8988T (cell line): ENCODE measurements around the gene CERK.

Source experiments
- DNase-seq: peaks from one replicate; pipeline ENCODE4 v3.0.0; 2011

CERK gene

DNA sequence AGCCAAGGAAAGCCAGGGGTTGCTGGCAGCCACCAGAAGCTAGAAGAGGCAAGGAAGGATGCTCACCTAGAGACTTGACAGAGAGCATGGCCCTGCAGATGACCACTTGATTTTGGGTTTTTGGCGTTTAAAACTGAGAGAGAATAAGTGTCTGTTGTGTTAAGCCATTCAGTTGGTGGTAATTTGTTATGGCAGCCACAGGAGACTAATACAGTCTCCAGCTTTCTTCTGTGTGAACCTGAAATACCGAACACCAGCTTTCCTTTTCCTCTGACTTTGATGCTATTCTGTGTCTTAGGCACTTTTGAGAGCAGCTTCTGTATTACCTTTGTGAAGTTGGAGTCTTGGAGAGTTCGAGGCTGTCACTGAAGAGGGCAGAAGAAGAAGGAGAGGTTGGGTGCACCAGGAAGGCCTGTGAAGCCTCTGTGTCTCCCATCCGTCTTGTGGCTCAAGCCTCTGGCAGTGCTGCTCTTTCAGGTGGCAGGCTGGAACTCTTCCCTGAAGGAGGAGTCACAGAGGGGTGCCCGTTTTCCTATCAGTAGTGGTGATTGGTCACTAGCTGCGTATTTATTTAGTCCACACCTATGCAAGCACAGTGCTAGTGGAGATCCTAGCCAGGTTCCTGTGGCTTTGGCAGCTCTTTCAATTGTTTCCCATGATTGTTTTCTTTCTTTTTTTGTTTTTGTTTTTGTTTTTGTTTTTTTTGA, 26.9 kb upstream of the CERK start:
- no peak for DNase-seq

DNA sequence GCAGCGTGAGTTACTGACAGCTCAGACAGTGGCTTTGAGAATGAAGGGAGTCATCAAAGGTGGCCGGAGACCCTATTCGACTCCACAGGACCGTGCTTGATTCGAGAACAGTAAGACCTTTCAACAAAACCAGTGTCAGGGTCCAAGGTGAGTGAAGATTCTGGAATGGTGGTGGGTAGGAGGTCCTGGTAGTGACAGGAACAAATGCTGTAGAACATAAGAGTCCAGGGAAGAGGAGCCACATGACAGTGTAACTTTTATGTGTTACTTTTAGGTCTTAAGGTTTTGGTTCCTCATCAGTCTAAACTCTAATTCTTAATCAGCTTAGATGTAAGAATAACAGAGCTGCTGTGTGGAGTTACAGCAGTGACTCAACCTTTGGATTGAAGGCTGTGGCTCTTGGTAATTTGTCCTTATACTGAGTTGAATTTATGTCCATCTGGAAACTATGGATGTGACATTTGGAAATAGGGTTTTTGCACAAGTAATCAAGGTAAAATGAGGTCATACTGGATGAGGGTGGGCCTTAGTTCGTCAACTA, 26.2 kb upstream of the CERK start:
- DNase-seq: no peak

DNA sequence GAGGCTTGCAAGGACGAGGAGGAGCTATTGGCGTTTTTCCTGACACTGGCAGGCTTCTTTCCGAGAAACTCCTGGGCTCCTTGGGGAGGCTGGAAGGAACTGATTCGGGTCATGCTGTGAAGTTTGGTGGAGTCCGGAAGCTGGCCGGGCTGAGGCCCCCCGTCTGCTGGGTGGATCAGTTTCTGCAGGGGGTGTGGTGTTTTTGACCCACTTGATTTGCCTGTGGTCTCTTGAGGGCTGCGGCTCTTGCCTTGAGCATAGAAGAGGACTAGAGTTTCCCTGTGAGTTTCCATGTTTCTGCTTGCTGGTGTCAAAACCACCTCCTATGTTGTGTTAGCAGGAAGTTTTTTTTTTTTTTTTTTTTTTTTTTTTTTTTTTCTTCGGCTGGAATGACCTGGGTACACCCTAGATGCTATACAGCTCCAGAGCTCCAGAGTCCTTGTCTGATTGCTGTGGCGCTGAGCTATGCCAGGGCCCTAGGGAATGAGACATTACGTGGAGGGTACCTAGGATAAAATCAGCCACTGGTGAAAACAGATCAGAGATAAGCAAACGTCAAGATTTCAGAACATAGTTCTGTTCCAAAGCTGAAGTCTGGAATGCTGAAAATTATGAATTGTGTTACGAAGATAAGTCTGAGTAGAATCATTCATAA, 25.1 kb upstream of the CERK start:
- DNase-seq: no peak

DNA sequence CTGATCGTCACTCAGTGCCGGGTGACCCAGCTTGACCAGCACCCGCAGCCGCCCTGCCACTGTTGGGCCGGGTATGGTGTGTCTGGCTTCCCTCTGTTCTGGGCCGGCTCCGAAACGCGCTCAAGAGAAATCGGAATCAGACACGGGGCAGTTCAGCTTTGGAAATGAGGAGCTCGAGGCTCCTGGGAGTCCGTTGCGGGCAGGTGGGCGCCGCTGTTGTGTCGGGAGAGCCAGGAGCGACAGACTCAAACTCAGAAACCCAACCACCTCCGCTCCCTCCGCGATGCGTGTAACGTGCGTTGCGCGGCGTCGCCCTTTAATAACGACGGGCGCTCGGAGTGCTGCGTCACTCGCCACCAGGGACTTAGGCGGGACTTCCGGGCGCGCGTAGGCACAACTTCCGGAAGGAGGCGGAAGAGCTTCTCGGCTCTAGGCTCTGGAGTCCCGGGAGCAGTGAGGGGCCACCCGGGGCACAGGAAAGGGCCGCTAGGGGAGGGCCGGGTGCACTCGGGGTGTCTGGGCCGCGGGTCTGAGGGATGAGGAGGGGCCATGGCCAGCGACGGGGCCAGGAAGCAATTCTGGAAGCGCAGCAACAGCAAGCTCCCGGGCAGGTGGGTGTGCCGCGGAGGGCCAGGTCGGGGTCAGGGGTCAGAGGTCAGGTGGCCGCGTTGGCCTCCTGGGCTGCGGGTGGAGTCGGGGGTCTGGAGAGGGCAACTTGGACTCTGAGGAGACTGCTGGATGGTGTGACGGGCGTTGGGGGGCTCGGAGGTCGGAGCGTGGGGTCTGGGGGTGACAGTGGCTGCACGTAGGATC, 24.4 kb upstream of the CERK start, which contains the start of gene TBC1D22A:
TBC1D22A (plus strand) TSS at position 413 of the 813 bp plus-strand sequence; CDS start at position 550, 137 bp downstream.
- DNase-seq: peak; percentile 87

DNA sequence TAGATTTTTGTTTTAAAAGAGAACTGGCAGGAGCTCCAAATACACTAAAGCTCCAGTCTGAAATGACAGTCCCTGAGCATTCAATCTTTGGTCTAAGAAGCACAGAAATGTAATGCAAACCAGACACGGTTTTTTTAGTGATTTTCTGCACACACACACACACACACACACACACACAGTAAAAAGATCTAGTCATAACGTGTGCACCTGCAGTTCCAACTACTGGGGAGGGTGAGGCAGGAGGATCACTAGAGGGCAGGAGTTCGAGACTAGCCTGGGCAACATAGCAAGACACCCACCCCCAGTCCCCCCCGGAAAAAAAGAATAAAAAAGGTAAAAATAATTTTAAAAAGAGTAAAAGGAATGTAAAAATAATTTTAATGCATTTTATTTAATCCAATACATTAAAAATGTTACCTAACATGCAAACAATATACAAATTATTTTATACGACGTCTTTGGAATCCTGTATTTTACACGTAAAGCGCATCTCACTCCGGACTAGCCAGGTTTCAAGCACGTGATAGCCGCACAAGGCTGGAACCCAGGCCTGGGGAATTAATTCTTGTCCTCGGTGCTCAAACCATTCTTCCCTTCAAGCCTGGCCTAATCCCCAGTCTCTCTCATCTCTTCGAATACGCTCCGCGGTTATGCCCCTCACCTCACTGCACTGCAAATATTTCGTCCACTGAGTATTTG, 23.6 kb upstream of the CERK start:
- DNase-seq: no peak

DNA sequence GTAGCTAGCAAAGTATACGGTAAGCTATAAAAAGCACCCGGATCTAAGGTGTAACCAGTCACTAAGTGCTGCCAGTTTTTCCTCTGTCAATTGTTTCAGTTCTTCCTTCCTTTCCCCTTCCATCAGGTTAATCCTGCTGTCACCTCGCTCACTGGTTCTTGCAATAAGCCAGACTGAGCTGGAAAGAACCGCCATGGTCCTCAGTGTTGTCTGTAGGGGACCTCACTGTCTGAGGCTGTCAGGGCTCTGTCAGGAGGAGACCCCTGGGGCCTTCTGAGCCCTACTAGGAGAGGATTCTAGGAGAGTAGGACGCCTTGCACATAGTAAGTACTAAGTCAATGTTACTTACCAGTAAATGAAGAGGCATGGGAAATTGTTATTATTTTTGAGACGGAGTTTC, 23.0 kb upstream of the CERK start:
- DNase-seq: no peak

DNA sequence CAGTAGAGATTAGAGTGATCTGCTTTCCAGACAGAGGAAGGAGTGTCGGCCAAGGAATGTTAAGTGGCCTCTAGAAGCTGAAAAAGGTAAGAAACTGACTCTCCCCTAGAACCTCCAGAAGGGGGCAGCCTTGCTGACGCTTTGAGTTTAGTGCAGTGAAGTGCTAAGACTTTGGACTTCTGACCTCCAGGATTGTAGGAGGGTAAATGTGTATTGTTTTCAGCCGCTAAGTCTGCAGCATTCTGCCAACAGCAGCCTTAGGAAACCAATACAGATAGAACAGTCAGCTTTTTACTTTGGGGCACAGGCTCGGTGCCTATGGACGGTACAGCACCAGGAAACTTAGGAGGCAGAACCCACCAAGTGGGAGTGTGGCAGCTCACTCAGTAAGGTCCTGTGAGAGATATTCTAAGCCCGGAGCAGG, 20.8 kb upstream of the CERK start:
- peak; percentile 32 for DNase-seq

DNA sequence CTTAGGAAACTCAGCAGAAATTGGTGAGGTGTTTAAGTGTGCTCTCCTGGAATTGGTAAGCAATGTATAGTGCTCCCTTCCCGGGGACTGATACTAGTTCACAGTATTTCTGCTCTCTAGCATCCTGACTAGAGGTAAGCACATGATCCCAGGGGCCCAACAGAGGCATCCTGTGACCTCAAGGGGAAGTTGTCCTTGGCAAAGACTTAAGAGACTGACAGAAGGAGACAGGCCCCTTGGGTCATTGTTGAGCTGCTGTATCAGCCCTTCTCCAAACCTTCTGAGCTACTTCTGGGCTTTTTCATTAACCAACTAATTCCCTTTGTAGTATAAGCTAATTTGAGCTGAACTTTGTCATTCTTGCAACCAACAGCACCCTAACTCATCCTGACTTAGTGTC, 20.1 kb upstream of the CERK start:
- DNase-seq: no peak

DNA sequence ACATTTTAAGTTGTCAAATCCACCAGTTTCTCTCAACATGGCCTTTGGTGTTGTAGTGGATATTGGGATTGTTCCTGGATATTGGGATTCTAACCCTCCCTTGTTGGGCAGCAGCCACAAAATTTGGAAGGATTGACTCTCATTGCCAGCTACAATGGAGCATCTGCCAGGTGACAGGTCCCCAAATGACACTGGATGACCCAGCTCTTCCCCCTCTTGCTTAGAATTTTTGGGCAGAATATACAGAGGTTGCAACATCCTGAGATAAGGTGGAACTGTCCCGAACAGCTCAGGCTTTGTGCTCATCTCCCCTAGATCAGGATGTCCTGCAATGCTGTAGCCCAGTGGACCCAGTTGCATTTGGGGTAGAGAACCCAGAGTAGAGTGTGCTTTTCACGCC, 19.1 kb upstream of the CERK start:
- DNase-seq: no peak

DNA sequence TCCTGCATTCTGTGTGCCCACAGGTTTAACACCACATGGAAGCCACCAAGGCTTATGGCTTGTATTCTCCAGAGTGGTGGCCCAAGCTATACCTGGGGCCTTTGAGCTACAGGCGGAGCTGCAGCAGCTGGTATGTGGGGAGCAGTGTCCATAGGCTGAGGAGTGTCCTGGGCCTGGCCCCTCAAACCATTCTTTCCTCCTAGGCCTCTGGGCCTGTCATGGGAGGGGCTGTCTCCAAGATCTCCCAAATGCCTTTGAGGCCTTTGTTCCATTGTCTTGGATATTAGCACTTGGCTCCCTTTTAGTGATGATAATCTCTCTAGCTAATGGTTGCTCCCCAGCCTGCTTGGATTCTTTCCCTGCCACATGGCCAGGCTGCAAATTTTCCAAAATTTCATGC, 18.0 kb upstream of the CERK start:
- no peak for DNase-seq

DNA sequence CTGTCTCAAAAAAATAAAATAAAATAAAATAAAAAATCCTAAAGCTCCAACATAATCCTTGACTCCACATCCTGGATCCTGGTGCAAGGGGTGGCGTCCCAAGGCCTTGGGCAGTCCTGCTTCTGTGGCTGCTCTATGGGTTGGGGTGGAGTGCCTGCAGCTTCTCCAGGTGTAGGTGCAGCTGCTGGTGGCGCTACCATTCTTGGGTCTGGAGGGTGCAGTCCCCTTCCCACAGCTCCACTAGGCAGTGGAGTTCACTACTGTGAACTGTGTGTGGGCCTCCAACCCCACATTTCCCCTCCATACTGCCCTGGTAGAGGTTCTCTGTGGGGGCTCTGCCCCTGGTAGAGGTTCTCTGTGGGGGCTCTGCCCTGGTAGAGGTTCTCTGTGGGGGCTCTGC, 17.5 kb upstream of the CERK start:
- DNase-seq: no peak

DNA sequence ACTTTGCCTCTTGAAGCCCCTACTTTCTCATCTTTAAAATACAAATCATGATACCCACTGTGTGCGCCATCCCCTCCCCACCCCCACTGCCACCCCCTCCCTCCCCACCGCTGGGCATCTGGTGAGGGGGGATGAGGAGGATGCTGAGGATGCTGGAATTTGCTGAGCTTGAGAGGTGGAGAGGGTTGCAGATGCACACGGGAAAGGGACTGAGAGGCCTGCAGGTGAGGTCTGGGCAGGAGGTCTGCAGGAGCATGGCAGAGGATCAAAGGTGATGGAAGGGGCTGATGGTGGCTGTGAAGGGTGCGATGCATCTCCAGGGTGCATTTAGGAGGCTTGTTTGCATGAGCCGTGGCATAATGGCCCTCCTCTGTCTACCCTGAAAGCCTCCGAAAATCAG, 16.8 kb upstream of the CERK start:
- DNase-seq: no peak

DNA sequence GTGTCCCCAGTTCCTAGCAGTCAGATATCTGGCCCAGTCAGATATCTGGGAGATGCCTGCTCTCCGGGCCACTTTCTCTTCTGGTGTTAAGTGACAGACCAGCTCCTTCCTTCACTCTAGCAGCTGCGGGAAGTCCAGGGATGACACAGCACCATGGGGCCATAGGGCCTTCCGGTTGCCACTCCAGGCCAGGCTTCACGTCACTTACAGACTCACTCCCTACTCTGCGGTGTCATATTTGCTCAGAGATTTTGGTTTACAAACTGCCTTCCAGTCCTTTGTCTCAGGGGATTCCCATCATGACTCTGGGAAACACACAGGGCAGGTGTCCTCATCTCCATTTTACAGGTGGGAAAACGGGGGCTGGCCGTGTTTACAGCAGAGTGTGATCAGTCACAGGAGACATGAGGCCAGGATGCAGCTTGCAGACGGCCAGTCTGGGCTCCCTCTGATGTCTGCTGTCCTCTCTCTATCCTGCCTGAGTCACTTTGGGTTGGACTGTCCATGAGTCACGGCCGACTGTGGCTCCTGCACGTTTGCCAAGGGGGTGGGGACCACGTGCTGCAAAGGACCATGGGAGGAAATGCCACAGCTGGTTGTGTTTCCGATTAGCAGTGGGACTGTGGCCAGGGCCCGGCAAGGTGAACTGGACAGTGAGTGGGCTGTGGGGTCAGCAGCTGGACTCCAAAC, 16.2 kb upstream of the CERK start:
- DNase-seq: peak; percentile 75

DNA sequence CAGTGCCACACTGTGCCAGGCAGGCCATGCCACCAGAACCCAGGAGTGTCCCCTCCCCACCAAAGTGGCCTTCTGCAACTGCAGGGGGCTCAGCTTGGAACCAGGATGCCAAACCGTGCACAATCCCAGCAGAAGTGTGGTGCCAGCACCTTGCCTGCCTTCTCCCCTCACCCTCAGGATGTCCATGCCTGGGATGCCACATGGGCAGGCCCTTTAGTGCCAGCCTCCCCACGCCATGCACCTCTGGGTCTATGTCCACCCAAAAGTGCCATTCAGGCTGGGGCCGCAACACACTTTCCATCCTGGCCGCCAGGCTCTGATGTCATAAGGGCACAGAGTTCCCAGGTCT, 15.7 kb upstream of the CERK start:
- no peak for DNase-seq

DNA sequence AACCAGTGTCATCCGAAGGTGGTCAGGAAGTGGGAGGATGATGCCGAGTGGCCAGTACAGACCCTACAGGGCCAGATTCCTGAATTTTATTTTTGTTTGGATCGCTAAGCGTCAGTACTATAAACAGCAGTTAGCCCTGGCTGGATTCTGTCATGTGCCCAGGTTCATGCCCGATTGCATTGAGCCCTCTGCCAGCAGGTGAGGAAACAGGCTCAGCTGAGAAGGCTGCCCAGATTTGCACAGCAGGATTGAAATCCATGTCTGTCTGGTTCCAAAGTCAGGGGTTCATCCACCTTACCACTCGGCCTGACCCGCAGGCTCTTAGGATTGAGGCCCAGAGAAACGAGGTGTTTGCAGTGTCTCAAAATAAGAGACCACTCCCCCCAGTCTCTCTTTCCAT, 15.3 kb upstream of the CERK start:
- DNase-seq: no peak

DNA sequence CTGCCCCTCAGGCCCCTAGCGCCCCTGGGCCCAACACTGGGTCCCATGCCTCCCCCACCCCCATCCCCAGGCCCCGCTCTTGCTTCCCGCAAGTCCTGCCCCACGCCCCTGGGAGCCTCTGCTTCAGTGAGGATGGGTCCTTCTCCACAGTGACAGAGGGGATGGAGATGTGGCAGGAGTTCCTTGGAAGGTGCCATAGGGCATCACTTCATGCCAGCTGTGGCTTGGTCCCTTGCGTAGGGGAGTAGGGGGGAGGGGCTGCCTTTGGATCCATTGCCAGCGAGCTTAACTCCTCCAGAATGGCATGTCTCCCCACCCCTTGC, 14.9 kb upstream of the CERK start:
- no peak for DNase-seq

DNA sequence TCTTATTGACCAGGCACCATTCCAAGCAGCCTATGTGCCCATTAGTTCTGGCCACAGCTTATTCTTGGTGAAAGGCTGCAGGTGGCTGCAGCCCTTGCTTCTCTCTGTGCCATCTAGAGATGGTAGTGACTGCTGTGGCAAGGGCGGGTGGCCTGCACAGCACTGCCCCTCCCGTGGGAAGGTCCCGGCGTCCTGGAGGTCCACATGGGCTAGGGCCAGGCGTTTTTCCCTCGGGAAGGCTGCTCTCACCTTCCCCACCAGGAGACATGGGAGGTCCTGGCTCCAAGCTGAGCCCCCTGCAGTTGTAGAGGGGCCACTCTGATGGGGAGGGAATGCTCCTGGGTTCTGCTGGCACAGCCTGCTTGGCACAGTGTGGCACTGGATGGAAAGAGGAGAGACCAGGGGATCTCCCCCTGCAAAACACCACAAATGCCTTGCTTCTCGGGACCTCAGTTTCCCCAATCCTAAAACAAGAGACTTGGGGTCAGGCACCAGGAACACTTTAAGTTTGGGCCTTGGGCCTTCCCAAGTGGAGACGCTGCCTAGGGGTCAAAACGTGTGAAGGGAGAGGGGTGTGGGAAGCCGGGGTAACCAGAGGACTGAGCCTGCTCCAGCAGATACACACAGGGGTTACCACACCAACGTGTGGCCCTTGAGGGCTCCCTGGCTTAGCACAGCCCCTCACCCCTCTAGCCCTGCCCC, 14.4 kb upstream of the CERK start:
- no peak for DNase-seq

DNA sequence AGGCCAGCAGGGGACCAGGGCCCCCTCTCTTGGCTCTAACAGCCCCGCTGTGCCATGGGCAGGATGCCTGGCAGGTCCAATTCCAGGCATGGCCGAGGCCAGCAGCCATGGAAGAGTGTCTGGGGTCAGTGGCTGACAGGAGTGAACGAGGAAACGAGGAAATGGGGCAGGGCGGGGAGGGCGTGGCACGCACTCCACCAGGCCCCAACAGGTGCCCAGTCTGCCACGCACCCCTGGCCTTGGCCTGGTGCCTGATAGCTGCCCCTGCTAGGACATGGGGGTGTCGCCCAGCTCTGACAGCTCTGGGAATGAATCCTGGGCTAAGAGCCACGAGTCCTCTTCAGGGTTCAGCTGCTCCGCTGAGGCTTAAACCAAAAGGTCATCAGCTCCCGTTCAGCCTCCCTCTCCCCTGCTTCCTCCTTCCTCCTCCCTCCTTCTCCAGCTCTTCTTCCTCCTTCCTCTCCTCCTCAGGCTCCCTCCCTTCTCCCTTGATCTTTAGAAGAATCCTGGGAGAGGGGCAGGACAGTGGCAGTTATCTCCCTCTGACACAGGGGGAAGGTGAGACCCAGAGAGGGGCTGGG, 12.9 kb upstream of the CERK start:
- no peak for DNase-seq

DNA sequence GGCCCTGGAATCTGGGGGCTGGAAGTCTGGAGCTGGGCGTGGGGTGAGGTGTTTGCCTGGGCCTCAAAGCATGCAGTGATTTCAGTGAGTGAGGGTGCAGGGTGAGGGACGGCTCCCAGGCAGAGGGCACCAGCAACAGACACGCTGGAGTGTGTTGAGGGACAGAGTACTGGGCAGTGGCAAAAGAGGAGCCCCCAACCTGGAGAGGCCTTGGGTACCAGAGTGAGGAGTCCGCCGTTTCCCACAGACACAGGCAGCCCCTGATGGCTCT, 12.4 kb upstream of the CERK start:
- DNase-seq: no peak

DNA sequence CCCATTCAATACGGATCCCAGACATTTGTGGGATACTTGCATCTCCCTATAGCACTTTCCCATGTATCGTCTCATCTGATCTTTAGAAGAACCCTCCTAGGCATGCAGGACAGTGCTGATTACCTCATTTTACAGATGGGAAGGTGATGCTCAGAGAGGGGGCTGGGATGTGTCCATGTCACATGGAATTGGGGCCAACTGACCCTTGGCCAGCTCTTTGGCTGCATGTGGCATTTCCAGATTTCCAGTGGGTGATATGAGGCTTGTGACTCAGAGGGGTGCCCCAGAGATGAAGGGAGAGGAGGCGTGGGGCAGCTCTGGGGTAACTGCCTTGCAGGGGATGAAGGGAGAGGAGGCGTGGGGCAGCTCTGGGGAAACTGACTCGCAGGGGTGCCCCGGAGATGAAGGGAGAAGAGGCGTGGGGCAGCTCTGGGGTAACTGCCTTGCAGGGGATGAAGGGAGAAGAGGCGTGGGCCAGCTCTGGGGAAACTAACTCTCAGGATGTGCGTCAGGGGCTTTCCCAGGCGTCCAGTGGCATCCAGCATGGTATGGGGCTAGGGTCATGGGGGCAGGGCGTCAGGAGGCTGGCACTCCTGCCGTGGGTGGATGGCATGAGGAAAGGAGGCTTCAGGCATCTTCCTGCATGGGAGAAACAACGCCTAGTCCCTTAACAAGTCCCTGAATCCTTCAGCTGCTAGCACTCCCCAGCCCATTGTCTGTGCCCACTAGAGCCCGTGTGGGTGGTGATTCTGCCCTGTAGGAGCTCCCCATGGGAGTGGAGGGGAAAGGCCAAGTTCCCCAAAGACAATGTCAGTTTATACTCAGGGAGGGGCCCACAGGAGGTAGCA, 11.9 kb upstream of the CERK start:
- DNase-seq: no peak
